Caco-2 (cell line): Measurements from ENCODE around the gene CDH13. TPM values are rescaled to one million over a fixed set of nuclear protein-coding genes. Genes with fewer than 3 reads are reported as not detected.

Experiments used
- BruUV-seq: library from RNA; stranded (reverse); fragments of 400-500 nt; replicated peaks from 2 replicates; lab custom pipeline; 2021; lab: Mats Ljungman, UMichigan
- CTCF ChIA-PET: fragments of 300-600 bp; sonication (Branson Sonifier 250); formaldehyde crosslinking; loops from one replicate; lab custom pipeline; 2022; ENCODE audit warnings: antibody characterized with exemption; lab: Charles Lee
- POLR2A ChIA-PET: fragments of 300-600 bp; sonication (Branson Sonifier 250); formaldehyde crosslinking; loops from one replicate; lab custom pipeline; 2022; ENCODE audit warnings: antibody characterized with exemption; lab: Charles Lee
- DNase-seq, 2 experiments: peaks; one replicate each; pipeline versions ENCODE4 v3.0.0 to v3.0.0-alpha.2; 2020 to 2022
- H3K27me3 ChIP-seq: replicated peaks from 2 replicates; pipeline ENCODE4 v1.6.0; 2011; ENCODE audit warnings: low read length; ENCODE audit not compliant: control insufficient read depth, insufficient read depth
- H3K36me3 ChIP-seq: 2 replicates; pipeline ENCODE4 v1.5.1; 2011; ENCODE audit warnings: low read length; ENCODE audit not compliant: control insufficient read depth, insufficient read depth
- H3K4me1 ChIP-seq: fragments of 250-450 bp; sonication (Bioruptor Pico); 2 replicates; pipeline ENCODE4 v1.5.1; 2020; ENCODE audit warnings: mild to moderate bottlenecking
- H3K4me3 ChIP-seq: 2 replicates; pipeline ENCODE4 v1.5.1; 2011; ENCODE audit warnings: low read depth, mild to moderate bottlenecking, control low read depth, low read length
- H3K9me3 ChIP-seq: fragments of 250-450 bp; sonication (Bioruptor Pico); 2 replicates; pipeline ENCODE4 v1.5.1; 2020; ENCODE audit warnings: mild to moderate bottlenecking, moderate library complexity
- H3K27ac Mint-ChIP-seq: one replicate; pipeline ENCODE4 v1.8.0; 2022; ENCODE audit warnings: mixed read lengths; ENCODE audit not compliant: unreplicated experiment
- H3K27me3 Mint-ChIP-seq: one replicate; pipeline ENCODE4 v1.8.0; 2022; ENCODE audit warnings: mixed read lengths; ENCODE audit not compliant: insufficient read depth, unreplicated experiment
- H3K36me3 Mint-ChIP-seq: one replicate; pipeline ENCODE4 v1.8.0; 2022; ENCODE audit warnings: mild to moderate bottlenecking, mixed read lengths; ENCODE audit not compliant: insufficient read depth, unreplicated experiment
- H3K4me1 Mint-ChIP-seq: one replicate; pipeline ENCODE4 v1.8.0; 2022; ENCODE audit warnings: low read depth, mixed read lengths; ENCODE audit not compliant: unreplicated experiment
- H3K4me3 Mint-ChIP-seq: one replicate; pipeline ENCODE4 v1.8.0; 2022; ENCODE audit warnings: mild to moderate bottlenecking, moderate library complexity, mixed read lengths; ENCODE audit not compliant: unreplicated experiment
- H3K9me3 Mint-ChIP-seq: one replicate; pipeline ENCODE4 v1.8.0; 2022; ENCODE audit warnings: mixed read lengths; ENCODE audit not compliant: unreplicated experiment
- intact Hi-C: fragments of 100-400 bp; cut with micrococcal nuclease; formaldehyde crosslinking; loops from one replicate; pipeline ENCODE4 v1.10.0; 2022; ENCODE audit not compliant: unreplicated experiment
- total RNA-seq: library from RNA; stranded (reverse); gene quantifications from 2 replicates; pipeline ENCODE4 v1.2.3, GENCODE V29; 2022
- TF ChIP-seq, protein P1 (sequence below), 2 experiments: fragments of 200-600 bp in 1 of 2; IDR thresholded peaks; 1 replicate in 1 of 2; 2 replicates in 1 of 2; pipeline versions ENCODE4 v1.5.1 to v1.8.0; 2011 to 2022; ENCODE audit warnings: antibody characterized with exemption in 1 of 2, control low read depth in 1 of 2, inconsistent platforms in 1 of 2, low read depth in 1 of 2, low read length in 1 of 2, mild to moderate bottlenecking in 1 of 2, moderate library complexity in 1 of 2; ENCODE audit not compliant: insufficient read depth in 1 of 2, severe bottlenecking in 1 of 2, unreplicated experiment in 1 of 2

The CDH13 gene
- total RNA-seq, 1 experiment from 2014 or later: 2.2 TPM

DNA sequence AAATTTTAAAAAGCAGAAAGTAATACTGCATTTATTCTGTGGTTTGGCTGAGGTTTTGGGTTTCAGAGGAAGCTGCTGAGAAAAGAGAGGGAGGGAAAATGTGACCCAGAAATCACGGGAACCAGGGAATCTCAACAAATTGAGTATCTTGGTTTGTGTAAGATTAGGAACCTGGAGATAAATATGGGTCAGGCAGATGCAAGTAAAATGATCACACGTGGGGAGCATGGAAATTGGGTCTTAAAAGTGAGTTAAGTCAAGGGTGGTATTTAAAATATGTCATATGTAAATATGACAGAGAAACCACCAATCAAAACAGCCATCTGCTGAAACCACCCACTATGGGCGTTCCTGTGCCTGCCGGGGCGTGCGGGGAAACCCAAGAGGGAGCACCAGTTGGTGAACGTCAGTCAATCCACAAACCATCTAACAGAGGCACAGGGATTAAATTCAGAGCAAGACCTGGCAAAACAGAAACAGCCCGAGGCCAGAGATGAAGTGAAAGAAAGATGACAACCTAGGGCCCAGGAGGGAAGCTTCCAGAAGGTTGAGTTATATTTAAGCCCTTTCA is 33.4 kb downstream of the CDH13 start:
- intact Hi-C loops: no loop called here
- POLR2A ChIA-PET: no interaction called here

DNA sequence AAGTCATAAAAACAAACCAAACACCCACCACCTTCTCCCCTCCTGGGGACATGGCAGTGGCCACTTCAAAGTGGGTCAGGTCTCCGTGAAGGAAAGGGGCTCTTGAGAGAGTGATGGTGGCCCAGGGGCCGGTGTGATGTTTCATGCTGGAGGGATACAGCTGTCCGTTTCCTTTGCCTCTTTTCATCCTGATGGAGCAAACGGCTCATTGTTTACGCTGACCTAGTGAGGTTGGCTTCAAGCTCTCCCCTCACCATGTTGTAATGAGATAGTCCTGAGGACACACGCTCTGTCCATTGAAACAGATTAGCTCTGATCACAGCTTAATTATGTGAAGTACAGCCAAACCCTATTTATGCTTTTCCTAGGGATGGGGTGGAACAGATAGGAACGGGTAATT is 34.2 kb downstream of the CDH13 start:
- TF ChIP-seq, protein P1, sequence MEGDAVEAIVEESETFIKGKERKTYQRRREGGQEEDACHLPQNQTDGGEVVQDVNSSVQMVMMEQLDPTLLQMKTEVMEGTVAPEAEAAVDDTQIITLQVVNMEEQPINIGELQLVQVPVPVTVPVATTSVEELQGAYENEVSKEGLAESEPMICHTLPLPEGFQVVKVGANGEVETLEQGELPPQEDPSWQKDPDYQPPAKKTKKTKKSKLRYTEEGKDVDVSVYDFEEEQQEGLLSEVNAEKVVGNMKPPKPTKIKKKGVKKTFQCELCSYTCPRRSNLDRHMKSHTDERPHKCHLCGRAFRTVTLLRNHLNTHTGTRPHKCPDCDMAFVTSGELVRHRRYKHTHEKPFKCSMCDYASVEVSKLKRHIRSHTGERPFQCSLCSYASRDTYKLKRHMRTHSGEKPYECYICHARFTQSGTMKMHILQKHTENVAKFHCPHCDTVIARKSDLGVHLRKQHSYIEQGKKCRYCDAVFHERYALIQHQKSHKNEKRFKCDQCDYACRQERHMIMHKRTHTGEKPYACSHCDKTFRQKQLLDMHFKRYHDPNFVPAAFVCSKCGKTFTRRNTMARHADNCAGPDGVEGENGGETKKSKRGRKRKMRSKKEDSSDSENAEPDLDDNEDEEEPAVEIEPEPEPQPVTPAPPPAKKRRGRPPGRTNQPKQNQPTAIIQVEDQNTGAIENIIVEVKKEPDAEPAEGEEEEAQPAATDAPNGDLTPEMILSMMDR (IDR thresholded peaks at IDR 0.05; ENCODE audit: insufficient read depth in 1 of 2, low read depth in 1 of 2, low read length in 1 of 2, severe bottlenecking in 1 of 2, unreplicated experiment in 1 of 2): no peak
- H3K4me3 Mint-ChIP-seq: no peak overlapping the region
- no peak overlapping the region for H3K4me3 ChIP-seq
- H3K36me3 ChIP-seq: no peaks in the 10 kb centered on the region
- H3K27me3 ChIP-seq: no peaks in the 10 kb centered on the region
- H3K4me1 ChIP-seq: no peaks in the 10 kb centered on the region; the same call in 1 of the 2 replicates
- intact Hi-C loops: no loop called here
- H3K4me1 Mint-ChIP-seq: peaks cover 7% of the 10 kb centered on the region
- H3K9me3 Mint-ChIP-seq: peaks cover 11% of the 10 kb centered on the region
- CTCF ChIA-PET: interaction anchor here (0.7 kb wide), 1 partner anchor 22 kb away, joined by 3 read pairs; no protein-coding TSS in a partner anchor
- no peak overlapping the region for H3K27ac Mint-ChIP-seq
- POLR2A ChIA-PET: no interaction called here
- DNase-seq: no peak
- H3K9me3 ChIP-seq: no peaks in the 10 kb centered on the region
- H3K36me3 Mint-ChIP-seq: no peaks in the 10 kb centered on the region
- no peaks in the 10 kb centered on the region for H3K27me3 Mint-ChIP-seq
- no TSS peak for BruUV-seq

More for the DNA sequence above, 33.4 kb downstream of the CDH13 start:
- Mint-ChIP-seq H3K27me3 (no peaks in the 10 kb centered on the region), H3K4me1 (peaks cover 11% of the 10 kb centered on the region), H3K9me3 (peaks cover 17% of the 10 kb centered on the region), H3K36me3 (no peaks in the 10 kb centered on the region), H3K27ac (no peak overlapping the region), H3K4me3 (no peak overlapping the region)
- Histone ChIP-seq H3K4me3 (no peak overlapping the region), H3K9me3 (no peaks in the 10 kb centered on the region), H3K4me1 (peaks cover 3% of the 10 kb centered on the region), H3K36me3 (no peaks in the 10 kb centered on the region), H3K27me3 (no peaks in the 10 kb centered on the region)
- CTCF ChIA-PET: interaction anchor here (0.7 to 0.9 kb wide), 2 partner anchors 19 to 21 kb away, joined by 3 to 4 read pairs; no protein-coding TSS in a partner anchor
- DNase-seq: no peak
- no TSS peak for BruUV-seq
- TF ChIP-seq, protein P1 (IDR thresholded peaks at IDR 0.05; ENCODE audit: insufficient read depth in 1 of 2, low read depth in 1 of 2, low read length in 1 of 2, severe bottlenecking in 1 of 2, unreplicated experiment in 1 of 2): no peak

DNA sequence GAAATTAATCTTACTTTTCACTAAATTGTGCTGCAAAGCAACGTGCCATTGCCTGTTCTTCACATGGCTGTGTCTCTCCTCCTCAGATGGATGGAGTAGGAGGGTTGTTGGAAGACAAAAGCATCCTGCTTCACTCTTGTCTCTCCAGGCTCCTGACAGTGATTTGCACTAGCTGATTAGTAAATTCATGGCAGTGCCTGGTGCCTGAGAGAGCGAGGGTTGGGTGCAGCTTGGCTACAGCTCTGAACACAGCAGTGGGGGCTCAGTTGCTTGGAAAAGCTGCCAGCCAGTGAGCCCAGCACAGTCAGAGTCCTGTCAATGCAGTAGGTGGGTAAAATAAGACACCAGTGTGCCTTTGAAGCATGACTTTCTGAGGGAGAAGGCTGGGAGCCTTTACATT is 37.4 kb downstream of the CDH13 start:
- no peaks in the 10 kb centered on the region for H3K36me3 ChIP-seq
- Mint-ChIP-seq H3K36me3 (no peaks in the 10 kb centered on the region), H3K4me1 (peaks cover 16% of the 10 kb centered on the region), H3K9me3 (peaks cover 11% of the 10 kb centered on the region), H3K27ac (no peak overlapping the region), H3K4me3 (no peak overlapping the region), H3K27me3 (no peaks in the 10 kb centered on the region)
- DNase-seq: no peak
- no TSS peak for BruUV-seq
- peaks cover 15% of the 10 kb centered on the region for H3K4me1 ChIP-seq
- H3K27me3 ChIP-seq: no peaks in the 10 kb centered on the region
- intact Hi-C loops: no loop called here
- H3K4me3 ChIP-seq: no peak overlapping the region
- CTCF ChIA-PET: no interaction called here
- no peaks in the 10 kb centered on the region for H3K9me3 ChIP-seq
- TF ChIP-seq, protein P1 (IDR thresholded peaks at IDR 0.05; ENCODE audit: insufficient read depth in 1 of 2, low read depth in 1 of 2, low read length in 1 of 2, severe bottlenecking in 1 of 2, unreplicated experiment in 1 of 2): no peak
- POLR2A ChIA-PET: no interaction called here
